GM18520 (cell line): Measurements from ENCODE around the gene PTAR1.

Experiments used
- ATAC-seq: cut with Tn5 transposase; IDR thresholded peaks from one replicate; pipeline ENCODE4 v1.9.1; 2021; ENCODE audit not compliant: unreplicated experiment

Gene PTAR1

DNA sequence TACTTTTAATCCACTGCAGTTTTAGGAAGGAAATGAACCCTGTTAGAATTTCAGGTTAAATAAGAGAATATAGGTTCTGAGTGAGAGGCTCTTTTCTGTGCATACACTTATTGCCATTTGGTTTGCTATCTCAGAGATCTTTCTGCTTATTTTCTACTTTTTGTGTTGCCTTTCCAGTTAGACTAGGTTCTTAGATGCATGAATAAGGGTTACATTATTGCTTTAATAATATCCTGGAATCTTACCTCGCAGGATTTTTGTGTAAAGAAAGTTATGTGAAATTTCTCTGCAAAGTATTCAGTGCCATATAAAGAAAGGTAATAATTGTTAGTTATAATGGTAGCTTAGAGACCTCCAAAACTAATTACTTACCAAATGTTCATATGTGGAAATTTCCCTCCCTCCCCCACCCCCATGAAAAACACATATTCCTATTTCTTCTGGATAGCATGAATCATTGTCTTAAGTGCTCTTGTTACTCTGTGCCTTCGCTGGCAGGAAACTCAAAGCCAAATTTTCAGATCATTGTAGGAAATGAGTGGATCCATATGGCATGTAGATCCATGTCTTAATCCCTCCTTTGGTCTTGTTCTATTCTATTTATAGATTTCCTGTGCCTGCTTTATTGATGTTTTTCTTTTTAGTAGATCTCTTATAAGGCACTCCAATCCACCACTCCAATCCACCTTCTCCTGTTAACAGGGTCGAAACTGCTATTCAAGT, 84.9 kb downstream of the PTAR1 start:
- no peak for ATAC-seq

DNA sequence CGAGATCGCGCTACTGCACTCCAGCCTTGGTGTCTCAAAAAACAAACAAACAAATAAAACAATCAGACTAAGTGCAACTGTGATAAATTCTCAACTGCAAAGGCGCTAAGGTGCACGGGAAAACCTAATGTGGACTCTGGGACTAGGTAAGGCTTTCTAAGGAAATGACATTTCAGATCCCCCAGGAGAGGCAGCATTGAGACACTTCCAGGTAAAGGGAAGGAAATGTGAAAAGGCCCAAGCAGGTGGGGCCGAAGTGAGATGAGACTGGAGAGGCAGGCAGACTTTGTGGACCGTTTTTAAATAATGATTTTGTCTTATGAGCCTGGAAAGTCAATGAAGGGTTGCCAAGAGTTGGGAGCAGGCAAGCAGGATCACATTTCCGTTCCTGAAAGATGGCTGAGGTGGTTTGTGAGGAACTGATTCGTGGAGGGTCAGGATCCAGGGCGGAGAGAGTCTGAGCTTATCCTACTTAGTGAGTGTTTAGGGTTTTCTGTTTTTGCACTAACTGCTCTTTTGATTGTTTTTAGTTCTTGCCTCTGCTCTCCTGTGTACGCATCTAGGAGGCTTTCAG, 85.6 kb downstream of the PTAR1 start:
- no peak for ATAC-seq

DNA sequence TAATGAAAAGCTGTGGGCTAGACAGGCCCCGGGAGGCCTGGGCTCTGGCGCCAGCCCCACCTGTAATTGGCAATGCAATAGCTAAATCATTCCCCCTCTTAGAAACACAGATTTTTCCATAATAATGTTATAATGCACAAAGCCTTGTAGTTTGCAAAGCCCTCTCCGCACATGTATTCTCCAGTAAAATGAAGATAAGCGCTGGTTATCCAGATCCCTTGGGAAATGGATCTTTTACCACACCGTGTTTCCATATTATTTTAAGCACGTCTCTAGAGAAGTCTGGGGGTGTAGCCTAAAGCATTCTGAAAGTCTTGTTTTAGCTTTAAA, 86.5 kb downstream of the PTAR1 start:
- no peak for ATAC-seq

DNA sequence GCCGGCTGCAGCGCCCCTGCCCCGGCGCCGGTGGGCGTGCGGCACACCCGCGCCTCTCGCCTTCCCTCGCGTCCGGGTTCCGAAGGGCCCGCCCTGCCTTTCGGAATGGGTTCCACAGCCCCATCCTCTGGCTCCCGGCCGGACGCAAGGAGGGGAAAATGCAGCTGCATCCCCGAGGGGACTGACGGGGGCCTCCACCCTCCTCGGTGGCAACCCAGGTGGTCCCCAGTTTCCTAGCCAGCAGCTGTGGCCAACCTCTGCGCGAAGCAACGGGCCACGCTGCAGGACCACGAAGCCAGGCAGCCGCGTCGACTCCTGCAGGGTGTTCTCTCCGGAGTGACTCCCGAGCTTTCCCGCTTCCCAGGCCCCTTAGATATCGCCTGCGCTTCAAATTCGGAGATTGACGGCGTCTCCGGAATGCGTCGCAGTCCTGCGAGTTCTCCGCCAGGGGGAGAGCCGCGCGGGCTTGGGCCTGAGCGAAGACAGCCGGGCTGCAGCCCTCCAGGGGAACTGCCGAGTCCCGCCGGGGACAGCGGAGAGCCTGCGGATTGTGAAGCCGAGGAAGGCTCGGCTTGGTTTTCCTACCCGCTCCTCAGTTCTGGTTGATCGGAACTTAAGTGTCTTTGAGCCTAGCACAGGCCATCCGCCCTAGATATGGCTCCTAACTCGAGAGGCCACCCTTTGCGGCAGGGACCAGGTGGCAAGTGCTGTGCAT, 87.1 kb downstream of the PTAR1 start:
- peak; percentile 79 for ATAC-seq

DNA sequence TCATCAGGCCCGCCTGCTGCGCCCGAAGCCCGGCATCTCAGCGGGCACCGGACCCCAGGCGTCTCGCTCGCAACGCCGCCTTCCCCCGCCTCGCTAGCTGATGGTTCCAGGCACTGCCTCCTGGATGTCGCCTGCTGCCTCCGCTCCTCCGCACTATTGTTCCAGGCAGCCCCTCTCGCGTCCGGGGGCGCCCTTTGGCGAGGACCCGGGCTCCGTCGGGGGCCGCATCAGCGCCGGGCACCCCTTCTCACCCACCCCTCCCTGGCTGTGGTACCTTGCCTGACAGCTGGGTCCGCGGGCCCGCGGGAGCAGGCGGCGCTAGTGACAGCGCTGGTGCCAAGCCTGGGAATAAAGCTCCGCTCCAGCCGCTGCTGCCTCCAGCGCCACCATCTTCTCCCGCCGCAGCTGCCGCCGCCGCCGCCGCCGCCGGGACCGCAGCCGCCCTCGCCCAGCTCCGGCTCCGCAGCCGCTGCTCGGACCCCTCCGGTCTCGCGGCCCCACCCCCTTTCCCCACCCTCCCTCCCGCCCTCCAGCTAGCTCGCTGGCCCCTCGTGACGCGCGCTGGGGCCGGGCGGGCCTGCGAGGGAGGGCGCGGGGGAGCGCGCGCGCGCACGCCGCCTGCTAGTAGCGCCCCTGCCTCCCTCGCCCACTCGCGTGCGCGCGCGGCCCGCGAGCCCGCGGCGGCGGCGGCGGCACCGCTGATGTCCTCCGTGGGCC, 87.8 kb downstream of the PTAR1 start, which contains the start of gene APBA1:
TSS of gene APBA1 (minus strand) at position 493 of the 717 bp plus-strand sequence.
- no peak for ATAC-seq

DNA sequence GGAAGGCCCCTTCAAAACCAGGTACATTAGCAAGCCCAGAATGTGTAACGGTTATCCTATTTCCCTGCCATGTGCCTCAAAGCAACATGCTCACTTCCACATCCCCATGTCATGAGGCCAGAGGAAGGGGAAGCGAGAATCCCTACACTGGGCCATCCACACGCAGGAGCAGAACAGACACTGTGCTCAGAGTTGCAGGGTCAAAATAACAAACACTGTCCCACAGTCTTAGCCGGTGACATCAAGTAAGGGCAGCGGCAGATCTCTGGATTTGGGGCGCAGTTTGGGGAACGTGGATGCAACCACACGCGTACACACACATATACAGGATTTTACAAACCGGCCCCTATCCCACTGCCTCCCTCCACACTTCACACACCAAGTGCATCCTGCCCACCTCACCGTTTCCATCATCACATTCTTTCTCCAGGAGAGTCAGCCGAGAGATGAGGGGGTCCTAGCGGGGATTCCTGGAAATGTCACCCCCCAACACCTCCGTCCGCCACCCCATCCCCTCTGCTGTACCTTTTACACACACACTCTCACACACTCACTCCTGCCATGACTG, 88.4 kb downstream of the PTAR1 start:
- no peak for ATAC-seq

DNA sequence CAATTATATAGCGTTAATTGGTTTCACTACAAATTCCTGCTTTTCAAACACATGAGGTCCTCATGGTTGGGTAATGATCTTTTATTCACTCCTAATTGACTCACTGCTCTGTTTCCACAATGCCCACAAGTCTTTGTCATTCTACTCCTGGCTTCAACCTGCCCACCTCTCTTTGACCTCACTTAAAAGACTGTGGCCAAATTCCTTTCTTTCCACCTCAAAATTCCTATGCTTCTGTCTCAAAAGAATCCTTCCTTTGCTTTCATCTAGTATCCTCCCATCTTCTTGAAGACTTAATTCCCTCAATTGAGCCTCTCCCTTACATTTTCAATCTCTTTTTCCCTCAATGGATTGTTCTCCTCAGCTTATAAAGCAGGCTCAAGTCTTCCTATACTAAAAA, 92.5 kb downstream of the PTAR1 start:
- ATAC-seq: no peak

DNA sequence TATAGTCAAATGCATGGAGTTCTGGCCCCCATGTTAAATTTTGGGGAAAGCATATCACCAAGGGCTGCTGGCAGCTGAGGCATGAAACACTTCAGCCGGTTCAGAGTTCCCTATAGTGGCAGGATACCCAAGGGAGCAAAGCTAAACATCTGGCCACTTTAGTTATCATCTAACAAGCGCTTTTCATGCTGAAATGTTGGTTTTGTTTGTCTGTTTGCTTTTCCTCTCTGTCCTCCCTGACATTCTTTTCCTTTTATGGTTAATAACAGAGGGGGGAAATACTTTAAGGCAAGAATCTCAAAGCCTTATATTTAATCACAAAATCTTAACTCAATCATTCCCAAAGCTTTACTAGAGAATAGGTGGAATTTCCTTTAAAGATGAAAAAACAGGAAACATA, 99.5 kb downstream of the PTAR1 start:
- no peak for ATAC-seq
